EL (cell line): Measurements from ENCODE around the gene ANKRD34B.
"Not testable (repeated sequence)": the region's sequence is repeated elsewhere in the genome, so short reads cannot be mapped to it uniquely, and the experiment has no call there.

ENCODE experiments used
- DNase-seq: peaks from one replicate; pipeline ENCODE4 v3.0.0-alpha.2; 2016

ANKRD34B gene

GRCh38 chr5:80569961-80570786, at the start of gene ANKRD34B:
TSS of gene ANKRD34B (minus strand) at chr5:80570280. CDS start at chr5:80560019, 10,261 bp downstream.
- peak; percentile 39 for DNase-seq

- no peak for DNase-seq
Measured at GRCh38 chr5:80619086-80619485, 49.0 kb upstream of the ANKRD34B start.

GRCh38 chr5:80618438-80618837, 48.4 kb upstream of the ANKRD34B start:
- DNase-seq: no peak

GRCh38 chr5:80615266-80615914, 45.3 kb upstream of the ANKRD34B start:
- DNase-seq: no peak

- no peak for DNase-seq
Measured at GRCh38 chr5:80609692-80610091, 39.6 kb upstream of the ANKRD34B start.

- DNase-seq: no peak
Measured at GRCh38 chr5:80608731-80609130, 38.7 kb upstream of the ANKRD34B start.

GRCh38 chr5:80607832-80608231, 37.8 kb upstream of the ANKRD34B start:
- DNase-seq: no peak

GRCh38 chr5:80607343-80607742, 37.3 kb upstream of the ANKRD34B start:
- no peak for DNase-seq

GRCh38 chr5:80600943-80601693, 31.0 kb upstream of the ANKRD34B start:
- no peak for DNase-seq

- DNase-seq: no peak
Measured at GRCh38 chr5:80597500-80597899, 27.4 kb upstream of the ANKRD34B start.

GRCh38 chr5:80594810-80595209, 24.7 kb upstream of the ANKRD34B start:
- no peak for DNase-seq

GRCh38 chr5:80592761-80593160, 22.7 kb upstream of the ANKRD34B start:
- DNase-seq: no peak

- DNase-seq: no peak
Measured at GRCh38 chr5:80592105-80592504, 22.0 kb upstream of the ANKRD34B start.

- peak; percentile 33 for DNase-seq
Measured at GRCh38 chr5:80591352-80591751, 21.3 kb upstream of the ANKRD34B start.

- DNase-seq: no peak
Measured at GRCh38 chr5:80590766-80591165, 20.7 kb upstream of the ANKRD34B start.

- DNase-seq: no peak
Measured at GRCh38 chr5:80588858-80589540, 18.9 kb upstream of the ANKRD34B start.

GRCh38 chr5:80584770-80585169, 14.7 kb upstream of the ANKRD34B start:
- no peak for DNase-seq

- DNase-seq: not testable (repeated sequence)
Measured at GRCh38 chr5:80580291-80580690, 10.2 kb upstream of the ANKRD34B start.

GRCh38 chr5:80579050-80579449, 9.0 kb upstream of the ANKRD34B start:
- no peak for DNase-seq

GRCh38 chr5:80577707-80578106, 7.6 kb upstream of the ANKRD34B start:
- no peak for DNase-seq

- no peak for DNase-seq
Measured at GRCh38 chr5:80576383-80576782, 6.3 kb upstream of the ANKRD34B start.

- no peak for DNase-seq
Measured at GRCh38 chr5:80573062-80573461, 3.0 kb upstream of the ANKRD34B start.
